Stimulated activated naive CD4-positive, alpha-beta T cell (primary cell): ENCODE results near the gene PEA15.

ENCODE experiments used
- DNase-seq, 6 experiments: peaks; one replicate each; lab custom pipeline; 2025; lab: John Stamatoyannopoulos, UW

PEA15 gene

GRCh38 chr1:160179336-160179735 lies 25.8 kb upstream of the PEA15 start:
- DNase-seq = no peak

- no peak for DNase-seq
These were observed 18.9 kb upstream of the PEA15 start for GRCh38 chr1:160186246-160186645.

GRCh38 chr1:160186729-160187128 lies 18.5 kb upstream of the PEA15 start:
- DNase-seq = no peak

GRCh38 chr1:160187407-160187806 lies 17.8 kb upstream of the PEA15 start:
- no peak for DNase-seq

- DNase-seq = no peak
These were observed 16.8 kb upstream of the PEA15 start for GRCh38 chr1:160188341-160188740.

- DNase-seq = no peak
These were observed 15.2 kb upstream of the PEA15 start, which contains the start of gene CASQ1 for GRCh38 chr1:160189649-160190625. Gene CASQ1, plus strand, starts transcription at chr1:160190575. Its CDS starts 177 bp downstream, at chr1:160190752.

DNA sequence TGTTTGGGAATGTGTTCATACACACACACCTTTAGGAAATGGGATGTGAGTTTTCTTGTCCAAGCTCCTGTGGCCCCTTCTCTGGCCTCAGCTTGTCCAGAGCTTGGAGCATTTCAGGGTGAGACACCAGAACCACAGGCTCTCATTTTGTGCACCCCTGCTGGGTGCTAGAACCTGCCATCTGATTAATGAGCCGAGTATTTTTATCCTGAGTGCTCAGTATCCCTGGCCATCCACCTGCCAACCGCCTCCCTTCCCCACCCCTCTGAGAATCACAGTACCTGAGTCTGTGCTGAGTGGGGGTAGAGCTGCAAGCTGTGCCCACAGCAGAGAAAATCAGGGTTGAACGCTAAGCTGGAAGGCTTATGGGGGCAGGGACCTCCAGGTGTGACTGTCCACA lies 13.4 kb upstream of the PEA15 start:
- no peak for DNase-seq

GRCh38 chr1:160192234-160192633 lies 12.9 kb upstream of the PEA15 start:
- no peak for DNase-seq

DNA sequence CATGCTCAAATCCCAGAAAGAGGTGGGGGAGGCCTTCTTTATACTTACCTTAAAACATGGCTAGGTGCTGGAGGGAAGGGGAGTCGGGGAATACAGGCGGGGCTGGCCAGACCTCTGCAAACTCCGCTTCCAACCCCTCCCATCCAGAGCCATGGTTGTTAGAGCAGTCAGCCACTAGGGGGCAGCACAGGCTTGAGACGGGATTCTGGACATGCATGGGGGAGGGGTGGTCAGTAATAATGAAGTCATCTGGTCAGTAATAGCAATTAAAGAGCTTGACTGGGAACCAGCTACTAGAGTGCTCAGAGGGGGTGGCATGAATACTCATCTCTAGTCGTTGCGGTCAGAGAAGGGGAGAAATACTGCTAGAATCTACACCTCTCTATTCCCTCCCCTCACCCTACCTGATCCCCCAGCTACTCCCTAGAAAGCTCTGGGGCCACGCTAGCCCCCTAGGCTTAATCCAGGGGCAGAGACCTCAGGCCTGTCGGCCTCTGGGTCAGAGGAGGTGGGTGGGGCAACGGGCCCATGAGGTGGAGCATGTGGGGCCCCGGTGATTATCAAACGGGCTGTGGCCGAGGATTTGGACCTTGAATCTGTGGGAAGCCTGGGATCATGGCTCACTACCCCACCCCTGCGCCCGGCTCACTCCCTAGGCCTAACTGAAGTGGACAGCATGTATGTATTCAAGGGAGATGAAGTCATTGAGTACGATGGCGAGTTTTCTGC lies 11.9 kb upstream of the PEA15 start:
- peak; percentile 36 to 78 (median 70) for DNase-seq

DNA sequence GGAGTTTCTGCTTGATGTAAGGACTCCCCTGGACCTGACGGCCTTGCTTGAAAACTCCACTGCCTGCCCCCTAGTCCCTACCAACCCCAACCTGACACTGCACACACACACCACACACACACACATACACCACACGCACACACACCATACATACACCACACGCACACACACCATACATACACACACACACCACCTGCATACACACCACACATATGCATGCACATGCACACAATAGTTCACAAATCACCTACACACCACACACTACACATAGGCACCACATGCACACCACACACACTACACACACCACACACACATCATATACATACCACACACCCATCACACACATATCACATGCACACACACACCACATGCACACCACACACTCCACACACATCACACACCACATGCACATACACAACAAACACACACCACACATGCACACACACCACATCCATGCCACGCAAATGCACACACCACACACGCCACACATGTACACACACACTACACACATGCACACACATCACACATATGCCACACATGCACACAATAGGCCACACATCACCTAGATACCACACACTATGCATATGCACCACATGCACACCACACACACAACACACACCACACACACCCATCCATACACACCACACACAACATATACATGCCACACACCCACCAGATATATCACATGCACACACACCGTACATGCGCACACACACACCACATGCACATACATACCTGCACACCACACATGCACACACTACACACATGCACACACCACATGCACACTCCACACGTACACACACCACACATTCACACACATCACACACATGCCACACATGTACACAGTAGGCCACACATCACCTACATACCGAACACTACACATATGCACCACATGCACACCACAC lies 11.1 kb upstream of the PEA15 start:
- DNase-seq = no peak

GRCh38 chr1:160194737-160195059 lies 10.5 kb upstream of the PEA15 start:
- DNase-seq = no peak

DNA sequence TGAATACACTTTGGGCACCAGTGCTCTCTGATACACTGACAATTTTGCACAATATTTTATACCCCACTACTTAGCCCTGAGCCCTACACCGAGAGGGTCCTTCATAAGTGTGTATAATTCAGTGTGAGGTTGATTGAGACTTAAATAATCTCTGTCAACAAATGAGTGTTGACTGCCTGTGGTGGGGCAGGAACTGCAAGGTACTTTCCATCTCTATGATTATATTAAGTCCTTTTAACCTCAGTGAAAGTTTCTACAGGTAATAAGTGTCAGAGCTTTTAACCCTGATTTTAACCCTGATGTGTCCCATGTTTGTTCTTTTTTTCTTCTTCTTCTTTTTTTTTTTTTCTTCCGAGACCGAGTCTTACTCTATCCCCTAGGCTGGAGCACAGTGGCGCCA lies 9.0 kb upstream of the PEA15 start:
- no peak for DNase-seq

GRCh38 chr1:160197231-160197630 lies 8.0 kb upstream of the PEA15 start:
- DNase-seq = no peak

DNA sequence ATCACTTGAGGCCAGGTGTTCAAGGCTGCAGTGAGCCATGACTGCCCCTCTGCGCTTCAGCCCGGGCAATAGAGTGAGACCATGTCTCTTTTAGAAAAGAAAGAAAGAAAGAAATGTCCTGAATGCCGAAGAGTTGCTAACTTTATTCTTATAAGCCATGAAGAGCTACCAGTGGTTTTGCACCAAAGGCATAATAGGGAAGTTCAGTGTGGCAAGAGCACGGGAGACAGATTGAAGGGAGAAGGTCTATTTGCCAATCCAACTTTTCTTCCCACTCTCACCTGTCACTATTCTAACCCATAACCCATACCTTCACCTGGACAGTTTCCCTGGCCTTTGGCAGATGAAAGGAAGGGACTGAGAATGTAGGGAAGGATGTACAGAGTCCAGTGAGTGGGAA lies 4.4 kb upstream of the PEA15 start:
- no peak for DNase-seq

DNA sequence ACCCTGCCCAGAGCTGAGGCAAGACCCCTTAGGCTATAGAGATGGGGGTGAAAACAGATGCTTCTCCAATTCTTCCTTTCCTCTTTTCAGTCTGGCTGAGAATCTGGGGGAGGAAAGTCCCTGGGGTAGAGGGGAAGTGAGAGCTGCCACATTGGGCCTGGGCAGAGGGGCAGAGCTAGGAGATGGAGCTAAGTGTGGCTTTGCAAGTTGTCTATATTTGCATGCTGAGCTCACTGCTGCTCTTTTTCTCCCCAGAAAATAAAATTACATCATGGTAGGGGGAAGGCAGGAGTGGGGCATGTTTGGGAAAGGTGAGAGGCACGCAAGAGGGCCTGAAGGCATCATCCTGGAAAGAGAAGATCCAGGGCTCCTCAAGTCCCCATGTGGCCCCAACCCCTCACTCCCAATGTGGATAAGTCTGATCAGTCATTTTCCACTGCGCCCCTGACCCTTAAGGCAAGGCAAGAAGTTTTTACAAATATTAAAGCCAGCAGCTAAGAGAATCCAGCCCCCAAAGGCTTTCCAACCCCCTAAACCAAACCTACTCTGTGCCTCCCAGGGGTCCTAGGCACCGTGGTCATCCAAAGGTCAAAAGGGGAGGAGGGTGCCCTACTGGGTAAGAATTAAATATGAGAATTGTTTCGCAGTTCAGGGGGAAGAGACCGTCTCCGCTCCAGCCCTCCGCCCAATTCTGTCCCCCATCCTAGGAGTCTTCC lies 500 bp upstream of the PEA15 start:
- DNase-seq = peak in 2 of 6 experiments; percentile 8 to 32

DNA sequence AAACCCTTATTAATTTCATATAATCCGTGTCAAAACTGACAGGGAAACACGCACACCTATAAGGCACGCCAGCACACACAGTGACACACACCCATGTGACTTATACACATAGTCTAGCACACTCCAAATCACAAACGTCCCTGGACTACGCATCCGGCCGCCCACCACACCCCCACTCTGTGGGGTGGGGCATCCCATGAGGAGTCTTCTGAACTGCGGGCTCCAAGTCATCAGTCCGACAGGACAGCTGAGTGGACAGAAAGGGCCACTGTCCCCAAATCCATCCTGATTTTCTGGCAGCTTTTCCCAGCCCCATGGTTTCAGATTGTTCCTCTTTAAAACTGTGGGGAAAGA lies 829 bp downstream of the PEA15 start:
- DNase-seq = peak in 4 of 6 experiments; percentile 11 to 23 (median 21)

DNA sequence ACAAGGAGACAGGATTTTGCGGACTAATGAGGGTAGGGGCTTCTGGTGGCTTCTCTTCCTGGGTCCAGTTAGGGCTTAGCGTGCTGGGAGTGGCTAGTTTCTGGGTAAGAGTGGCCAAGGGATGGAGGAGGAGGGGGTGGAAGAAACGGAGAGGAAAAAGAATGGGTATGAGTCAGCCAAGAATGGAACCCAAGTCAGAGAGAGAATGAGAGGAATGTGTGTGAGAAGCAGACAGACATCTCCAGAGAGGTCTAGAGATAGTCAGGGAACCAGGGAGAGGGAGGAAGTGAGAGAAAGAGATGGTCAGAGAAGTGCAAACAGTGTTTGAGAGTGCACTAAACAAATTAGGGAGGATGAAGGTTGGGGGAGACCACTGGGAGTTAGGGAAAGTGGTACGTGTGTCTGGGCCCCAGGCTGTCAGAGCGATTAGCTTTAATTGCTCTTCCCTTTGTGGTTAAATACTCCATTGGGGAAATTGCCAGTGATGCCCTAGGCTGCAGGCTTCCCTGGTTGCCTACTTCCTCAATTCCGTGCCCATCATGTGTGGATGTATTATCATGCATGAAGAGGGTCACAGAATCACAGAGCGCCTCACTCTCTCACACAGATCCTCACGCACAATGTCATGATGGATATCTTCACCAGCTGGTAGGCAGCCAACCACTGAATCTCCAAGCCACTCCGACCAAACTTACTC lies 1.4 kb downstream of the PEA15 start:
- no peak for DNase-seq

DNA sequence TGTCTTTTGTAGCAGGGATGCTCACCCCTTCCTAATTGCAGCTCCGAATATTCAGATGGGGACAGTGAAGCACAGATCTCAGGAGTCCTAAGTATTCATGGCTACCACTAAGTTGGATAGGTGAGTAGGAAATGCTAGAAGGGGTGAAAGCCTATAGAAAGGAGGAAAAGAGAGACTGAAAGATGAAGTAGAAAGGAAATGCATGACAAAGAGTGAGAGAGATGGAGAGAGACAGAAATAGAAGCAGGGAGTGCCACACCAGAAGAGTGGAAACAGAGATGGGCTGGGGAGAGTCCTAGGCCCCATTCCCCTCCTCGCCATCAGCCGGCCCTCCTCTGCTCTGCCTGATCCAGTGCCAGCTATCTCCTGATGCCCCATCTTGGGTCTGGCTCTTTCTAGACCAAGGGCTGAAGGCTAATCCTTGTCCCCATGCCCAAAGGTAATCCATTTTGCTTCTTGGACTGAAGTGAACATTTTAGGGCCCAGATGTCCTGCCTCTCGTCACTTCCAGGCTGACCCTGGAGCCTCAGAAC lies 2.0 kb downstream of the PEA15 start:
- DNase-seq = no peak

- DNase-seq = peak in 1 of 6 experiments; percentile 10
These were observed 2.8 kb downstream of the PEA15 start for GRCh38 chr1:160207771-160208556.
